SK-N-SH treated with all-trans-retinoic acid at 6 μM for 48 hours (cell line): ENCODE measurements around the gene ARAP3.

Experiments used
- ARNTL ChIP-seq: fragments of 450-650 bp; formaldehyde crosslinking; IDR thresholded peaks from 2 replicates; pipeline ENCODE4 v1.5.0; 2020; ENCODE audit warnings: low read depth, mild to moderate bottlenecking, moderate library complexity, borderline replicate concordance
- CREB5 ChIP-seq: fragments of 250-450 bp; sonication (Bioruptor Pico); IDR thresholded peaks from 2 replicates; pipeline ENCODE4 v1.5.1; 2020; ENCODE audit warnings: low read depth, mild to moderate bottlenecking, moderate library complexity
- CSDC2 ChIP-seq: fragments of 250-450 bp; sonication (Bioruptor Pico); IDR thresholded peaks from 2 replicates; pipeline ENCODE4 v1.5.0; 2020; ENCODE audit warnings: mild to moderate bottlenecking, moderate library complexity
- ESRRG ChIP-seq: fragments of 250-450 bp; sonication (Bioruptor Pico); IDR thresholded peaks from 2 replicates; pipeline ENCODE4 v1.6.1; 2021; ENCODE audit warnings: mild to moderate bottlenecking
- GLIS3 ChIP-seq: fragments of 250-450 bp; sonication (Bioruptor Pico); IDR thresholded peaks from 2 replicates; pipeline ENCODE4 v1.5.0; 2020; ENCODE audit warnings: mild to moderate bottlenecking, moderate library complexity
- ISL1 ChIP-seq: fragments of 250-450 bp; sonication (Bioruptor Pico); IDR thresholded peaks from 2 replicates; pipeline ENCODE4 v2.1.2; 2022; ENCODE audit warnings: mild to moderate bottlenecking, moderate library complexity
- OSR1 ChIP-seq: fragments of 250-450 bp; sonication (Bioruptor Pico); IDR thresholded peaks from 2 replicates; pipeline ENCODE4 v1.8.0; 2022; ENCODE audit warnings: moderate library complexity, mild to moderate bottlenecking, inconsistent platforms
- POU6F1 ChIP-seq: fragments of 250-450 bp; sonication (Bioruptor Pico); IDR thresholded peaks from 2 replicates; pipeline ENCODE4 v1.8.0; 2021; ENCODE audit warnings: low read depth, mild to moderate bottlenecking, moderate library complexity, borderline replicate concordance
- PPARA ChIP-seq: fragments of 250-450 bp; sonication (Bioruptor Pico); IDR thresholded peaks from 2 replicates; pipeline ENCODE4 v1.5.0; 2020; ENCODE audit warnings: mild to moderate bottlenecking, borderline replicate concordance
- RARB ChIP-seq: fragments of 250-450 bp; sonication (Bioruptor Pico); IDR thresholded peaks from 2 replicates; pipeline ENCODE4 v1.8.0; 2021; ENCODE audit warnings: mild to moderate bottlenecking, moderate library complexity
- TCF4 ChIP-seq: fragments of 250-450 bp; sonication (Bioruptor Pico); IDR thresholded peaks from 2 replicates; pipeline ENCODE4 v1.8.0; 2021; ENCODE audit warnings: mild to moderate bottlenecking, moderate library complexity, borderline replicate concordance
- ZFP3 ChIP-seq: fragments of 250-450 bp; sonication (Bioruptor Pico); IDR thresholded peaks from 2 replicates; pipeline ENCODE4 v1.5.0; 2020; ENCODE audit warnings: mild to moderate bottlenecking, moderate library complexity
- TF ChIP-seq, protein P1 (sequence below): fragments of 250-450 bp; sonication (Bioruptor Pico); IDR thresholded peaks from 2 replicates; pipeline ENCODE4 v1.8.0; 2020; ENCODE audit warnings: mild to moderate bottlenecking, moderate library complexity, borderline replicate concordance

- TF ChIP-seq ARNTL (no peak), GLIS3 (CRISPR knock-in tag) (no peak), TCF4 (no peak), ZFP3 (CRISPR knock-in tag) (no peak), ISL1 (CRISPR knock-in tag) (no peak), RARB (CRISPR knock-in tag) (no peak), OSR1 (no peak), CREB5 (CRISPR knock-in tag) (no peak), POU6F1 (CRISPR knock-in tag) (no peak), CSDC2 (CRISPR knock-in tag) (no peak), ESRRG (CRISPR knock-in tag) (no peak), PPARA (no peak)
- TF ChIP-seq, protein P1, sequence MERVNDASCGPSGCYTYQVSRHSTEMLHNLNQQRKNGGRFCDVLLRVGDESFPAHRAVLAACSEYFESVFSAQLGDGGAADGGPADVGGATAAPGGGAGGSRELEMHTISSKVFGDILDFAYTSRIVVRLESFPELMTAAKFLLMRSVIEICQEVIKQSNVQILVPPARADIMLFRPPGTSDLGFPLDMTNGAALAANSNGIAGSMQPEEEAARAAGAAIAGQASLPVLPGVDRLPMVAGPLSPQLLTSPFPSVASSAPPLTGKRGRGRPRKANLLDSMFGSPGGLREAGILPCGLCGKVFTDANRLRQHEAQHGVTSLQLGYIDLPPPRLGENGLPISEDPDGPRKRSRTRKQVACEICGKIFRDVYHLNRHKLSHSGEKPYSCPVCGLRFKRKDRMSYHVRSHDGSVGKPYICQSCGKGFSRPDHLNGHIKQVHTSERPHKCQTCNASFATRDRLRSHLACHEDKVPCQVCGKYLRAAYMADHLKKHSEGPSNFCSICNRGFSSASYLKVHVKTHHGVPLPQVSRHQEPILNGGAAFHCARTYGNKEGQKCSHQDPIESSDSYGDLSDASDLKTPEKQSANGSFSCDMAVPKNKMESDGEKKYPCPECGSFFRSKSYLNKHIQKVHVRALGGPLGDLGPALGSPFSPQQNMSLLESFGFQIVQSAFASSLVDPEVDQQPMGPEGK (CRISPR knock-in tag): no peak
Measured at GRCh38 chr5:141725891-141726290, 43.9 kb upstream of the ARAP3 start.
